Mesenchymal stem cell (in vitro differentiated cells and primary cell): Measurements from ENCODE around the gene HLA-DPA1.

Experiments
- DNase-seq: peaks from one replicate; pipeline ENCODE4 v3.0.0-alpha.2; 2013
- H2AFZ ChIP-seq: one replicate; pipeline ENCODE4 v1.6.1; 2013; ENCODE audit warnings: low read depth, mild to moderate bottlenecking, control low read depth, inconsistent platforms, low read length, moderate library complexity
- H2AK5ac ChIP-seq: 2 replicates; pipeline ENCODE4 v1.6.1; 2013; ENCODE audit warnings: low read length, moderate library complexity, mild to moderate bottlenecking, inconsistent platforms; ENCODE audit not compliant: severe bottlenecking
- H2BK120ac ChIP-seq: one replicate; pipeline ENCODE4 v1.6.1; 2013; ENCODE audit warnings: low read depth, mild to moderate bottlenecking, inconsistent platforms, low read length, moderate library complexity
- H2BK12ac ChIP-seq, 2 experiments: one replicate each; pipeline ENCODE4 v1.6.1; 2013; ENCODE audit warnings: inconsistent platforms in 2 of 2, low read length in 2 of 2, mild to moderate bottlenecking in 2 of 2, moderate library complexity in 2 of 2, control low read depth in 1 of 2
- H2BK15ac ChIP-seq: one replicate; pipeline ENCODE4 v1.6.1; 2013; ENCODE audit warnings: mild to moderate bottlenecking, low read depth, inconsistent platforms; ENCODE audit not compliant: poor library complexity, severe bottlenecking
- H2BK5ac ChIP-seq: 2 replicates; pipeline ENCODE4 v1.6.1; 2013; ENCODE audit warnings: low read depth, mild to moderate bottlenecking, low read length, control low read depth, inconsistent platforms; ENCODE audit not compliant: poor library complexity, severe bottlenecking
- H3K14ac ChIP-seq, 2 experiments: one replicate each; pipeline ENCODE4 v1.6.1; 2013; ENCODE audit warnings: inconsistent platforms in 2 of 2, low read length in 2 of 2, control low read depth in 1 of 2, mild to moderate bottlenecking in 1 of 2, moderate library complexity in 1 of 2
- H3K18ac ChIP-seq, 2 experiments: one replicate each; pipeline ENCODE4 v1.6.1; 2013; ENCODE audit warnings: inconsistent platforms in 2 of 2, low read length in 2 of 2, control low read depth in 1 of 2, low read depth in 1 of 2, mild to moderate bottlenecking in 1 of 2
- H3K23ac ChIP-seq, 2 experiments: one replicate each; pipeline ENCODE4 v1.6.1; 2013; ENCODE audit warnings: inconsistent platforms in 2 of 2, low read length in 2 of 2, mild to moderate bottlenecking in 2 of 2, moderate library complexity in 2 of 2, control low read depth in 1 of 2
- H3K27ac ChIP-seq: 2 replicates; pipeline ENCODE4 v1.5.1; 2013; ENCODE audit warnings: mild to moderate bottlenecking, moderate library complexity, low read length, control low read depth, inconsistent platforms; ENCODE audit not compliant: poor library complexity, severe bottlenecking
- H3K27me3 ChIP-seq, 2 experiments: 2 replicates each; pipeline versions ENCODE4 v1.6.1 to v1.7.0; 2013; ENCODE audit warnings: low read length in 2 of 2, mild to moderate bottlenecking in 2 of 2, moderate library complexity in 2 of 2, control low read depth in 1 of 2, inconsistent platforms in 1 of 2; ENCODE audit not compliant: control insufficient read depth in 1 of 2, insufficient read depth in 1 of 2
- H3K36me3 ChIP-seq, 2 experiments: 2 replicates each; pipeline versions ENCODE4 v1.6.1 to v1.7.0; 2013; ENCODE audit warnings: low read length in 2 of 2, control low read depth in 1 of 2, inconsistent platforms in 1 of 2, low read depth in 1 of 2, mild to moderate bottlenecking in 1 of 2; ENCODE audit not compliant: insufficient read depth in 2 of 2, control insufficient read depth in 1 of 2
- H3K4ac ChIP-seq, 2 experiments: one replicate each; pipeline ENCODE4 v1.6.1; 2013; ENCODE audit warnings: inconsistent platforms in 2 of 2, low read length in 2 of 2, mild to moderate bottlenecking in 2 of 2, moderate library complexity in 2 of 2, control low read depth in 1 of 2, low read depth in 1 of 2
- H3K4me1 ChIP-seq: 2 replicates; pipeline ENCODE4 v1.6.1; 2013; ENCODE audit warnings: low read depth, low read length, control low read depth; ENCODE audit not compliant: control insufficient read depth, insufficient read depth
- H3K4me2 ChIP-seq: 2 replicates; pipeline ENCODE4 v1.6.1; 2013; ENCODE audit warnings: low read length, mild to moderate bottlenecking, inconsistent platforms; ENCODE audit not compliant: poor library complexity, severe bottlenecking
- H3K4me3 ChIP-seq, 2 experiments: 2 replicates each; pipeline versions ENCODE4 v1.5.1 to v1.7.0; 2013; ENCODE audit warnings: low read length in 2 of 2, mild to moderate bottlenecking in 2 of 2, control low read depth in 1 of 2, low read depth in 1 of 2; ENCODE audit not compliant: insufficient read depth in 1 of 2
- H3K79me1 ChIP-seq: replicated peaks from 2 replicates; pipeline ENCODE4 v1.6.1; 2013; ENCODE audit warnings: mild to moderate bottlenecking, control low read depth, low read length, inconsistent platforms; ENCODE audit not compliant: poor library complexity, severe bottlenecking
- H3K9ac ChIP-seq: 2 replicates; pipeline ENCODE4 v1.7.0; 2013; ENCODE audit warnings: mild to moderate bottlenecking, low read length, moderate library complexity
- H3K9me3 ChIP-seq: 2 replicates; pipeline ENCODE4 v1.7.0; 2013; ENCODE audit warnings: mild to moderate bottlenecking, low read length; ENCODE audit not compliant: control insufficient read depth
- H4K8ac ChIP-seq: one replicate; pipeline ENCODE4 v1.6.1; 2013; ENCODE audit warnings: inconsistent platforms, mild to moderate bottlenecking, low read length, moderate library complexity
- H4K91ac ChIP-seq: one replicate; pipeline ENCODE4 v1.6.1; 2013; ENCODE audit warnings: mild to moderate bottlenecking, low read length, inconsistent platforms
- WGBS: methylation state at CpG from one replicate; pipeline ENCODE4 v1.1.7; 2013; ENCODE audit warnings: mixed read lengths; 5-methylcytosine and 5-hydroxymethylcytosine counted together

HLA-DPA1 gene

DNA sequence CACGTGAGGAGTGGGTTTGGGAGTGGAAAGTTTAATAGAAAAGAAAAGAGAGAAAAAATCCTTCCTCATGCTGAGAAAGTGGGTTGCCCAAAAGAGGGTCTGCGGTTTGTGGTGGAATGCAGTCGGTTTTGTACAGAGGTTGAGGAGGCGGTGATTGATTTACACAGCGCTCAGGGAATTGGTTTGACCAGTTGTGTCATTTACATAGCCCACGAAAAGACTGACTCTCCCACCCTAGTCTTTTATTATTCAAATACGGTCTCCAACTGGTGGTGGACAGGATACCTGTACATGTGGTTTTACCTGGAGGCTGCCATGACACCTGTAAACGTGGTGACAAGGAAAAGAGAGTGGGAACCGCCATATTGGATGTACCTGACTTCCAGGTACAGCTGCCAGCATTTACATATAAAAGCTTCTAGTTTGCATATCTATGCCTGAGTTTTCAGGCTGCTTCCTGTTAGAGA lies 44.4 kb upstream of the HLA-DPA1 start:
- Histone ChIP-seq H2BK5ac (no peak overlapping the region), H2BK120ac (no peak overlapping the region)
- no peak for DNase-seq

DNA sequence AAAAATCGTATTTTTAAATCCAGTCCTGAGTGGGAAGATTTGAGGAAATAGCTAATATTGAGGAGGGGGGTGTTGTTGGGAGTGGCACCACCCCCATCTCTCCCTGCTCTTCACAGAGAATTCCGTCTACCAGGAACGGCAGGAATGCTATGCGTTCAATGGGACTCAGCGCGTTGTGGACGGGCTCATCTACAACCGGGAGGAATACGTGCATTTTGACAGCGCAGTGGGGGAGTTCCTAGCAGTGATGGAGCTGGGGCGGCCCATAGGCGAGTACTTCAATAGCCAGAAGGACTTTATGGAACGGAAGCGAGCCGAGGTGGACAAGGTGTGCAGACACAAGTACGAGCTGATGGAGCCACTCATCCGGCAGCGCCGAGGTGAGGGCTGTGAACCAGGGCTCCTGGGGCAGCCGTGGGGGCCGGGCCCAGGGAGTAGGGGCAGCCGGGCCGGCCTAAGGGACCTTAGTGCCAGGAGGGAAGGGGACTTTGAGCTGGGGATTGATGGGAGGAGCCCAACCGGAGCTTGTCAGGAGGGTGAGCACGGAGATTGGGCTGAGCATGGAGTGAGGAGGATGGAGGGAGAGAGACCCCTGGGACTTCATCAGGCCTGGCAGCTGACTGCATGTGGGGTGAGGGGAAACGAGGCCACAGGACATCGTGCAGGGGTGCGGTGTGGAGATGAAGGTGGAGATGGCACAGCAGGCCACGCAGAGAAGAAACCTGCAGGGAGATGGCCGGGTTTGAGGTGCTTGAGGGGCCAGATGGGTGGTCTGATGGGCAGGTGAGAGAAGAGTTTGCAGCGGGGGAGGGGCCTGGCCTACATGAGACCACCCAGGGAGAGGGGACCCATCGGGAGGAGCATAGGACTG lies 43.6 kb upstream of the HLA-DPA1 start:
- Histone ChIP-seq H2BK15ac (no peak overlapping the region), H3K4me2 (no peak overlapping the region), H3K14ac (no peak overlapping the region), H2AFZ (no peak overlapping the region), H3K18ac (no peak overlapping the region), H3K4ac (no peak overlapping the region), H3K4me1 (peaks cover 4% of the 10 kb centered on the region), H3K27ac (no peak overlapping the region), H2BK5ac (no peak overlapping the region), H3K9ac (peak overlapping the region; percentile 11), H4K8ac (no peak overlapping the region), H2BK120ac (no peak overlapping the region), H3K36me3 (no peaks in the 10 kb centered on the region), H3K9me3 (no peaks in the 10 kb centered on the region), H3K23ac (no peak overlapping the region), H3K27me3 (peaks cover 72 to 84% of the 10 kb centered on the region in 2 experiments), H2BK12ac (no peak overlapping the region), H3K79me1 (no peaks in the 10 kb centered on the region), H4K91ac (no peak overlapping the region), H3K4me3 (peak overlapping the region in 1 of 2 experiments; percentile 33), H2AK5ac (no peak overlapping the region)
- 2% methylated on average over 32 of the region's 32 CpGs for WGBS
- peak; percentile 3 for DNase-seq

More for the DNA sequence above, 44.4 kb upstream of the HLA-DPA1 start:
- no peak overlapping the region for H2BK12ac ChIP-seq
- no peak overlapping the region for H2AFZ ChIP-seq
- no peak overlapping the region for H4K8ac ChIP-seq
- no peak overlapping the region for H3K4ac ChIP-seq
- H3K9ac ChIP-seq: no peak overlapping the region
- no peak overlapping the region for H3K18ac ChIP-seq
- H3K36me3 ChIP-seq: no peaks in the 10 kb centered on the region
- no peak overlapping the region for H2BK15ac ChIP-seq
- H4K91ac ChIP-seq: no peak overlapping the region
- peaks cover 68 to 80% of the 10 kb centered on the region in 2 experiments for H3K27me3 ChIP-seq
- H3K79me1 ChIP-seq: no peaks in the 10 kb centered on the region
- WGBS: 0% methylated on average over 4 of the region's 9 CpGs
- no peak overlapping the region for H3K4me3 ChIP-seq
- no peak overlapping the region for H3K23ac ChIP-seq
- no peak overlapping the region for H3K27ac ChIP-seq
- no peak overlapping the region for H3K14ac ChIP-seq
- no peak overlapping the region for H3K4me2 ChIP-seq
- H3K4me1 ChIP-seq: peaks cover 4% of the 10 kb centered on the region
- H2AK5ac ChIP-seq: no peak overlapping the region
- H3K9me3 ChIP-seq: no peaks in the 10 kb centered on the region

DNA sequence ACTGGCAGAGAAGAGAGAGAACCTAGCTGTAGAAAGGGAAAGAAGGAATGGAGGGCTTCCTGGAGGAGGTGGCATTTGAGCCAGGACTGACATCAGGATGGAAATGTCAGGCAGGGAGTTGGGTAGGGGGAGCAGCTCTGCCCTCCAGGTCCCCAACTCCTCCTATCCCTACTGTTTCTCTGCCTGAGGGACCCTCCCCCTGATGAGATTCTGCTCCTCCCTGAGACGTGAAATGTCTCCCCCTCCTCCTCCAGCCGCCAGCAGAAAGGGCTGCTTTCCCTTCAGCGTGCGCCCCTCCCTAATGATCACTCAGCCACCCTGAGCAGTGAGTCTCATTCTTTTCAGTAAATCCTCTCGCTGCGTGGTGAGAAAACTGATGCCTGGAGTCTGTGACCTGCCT lies 43.0 kb upstream of the HLA-DPA1 start:
- Histone ChIP-seq H3K79me1 (no peaks in the 10 kb centered on the region), H2AK5ac (no peak overlapping the region), H3K4me2 (no peak overlapping the region), H4K8ac (no peak overlapping the region), H2BK5ac (no peak overlapping the region), H3K4me3 (no peak overlapping the region), H2BK12ac (no peak overlapping the region), H3K14ac (no peak overlapping the region), H3K27me3 (peaks cover 72 to 85% of the 10 kb centered on the region in 2 experiments), H2BK120ac (no peak overlapping the region), H3K27ac (no peak overlapping the region), H3K36me3 (no peaks in the 10 kb centered on the region), H3K9ac (no peak overlapping the region), H3K4me1 (peaks cover 4% of the 10 kb centered on the region), H4K91ac (no peak overlapping the region), H3K23ac (no peak overlapping the region), H3K18ac (no peak overlapping the region), H2AFZ (no peak overlapping the region), H3K9me3 (no peaks in the 10 kb centered on the region), H3K4ac (no peak overlapping the region), H2BK15ac (no peak overlapping the region)
- 4% methylated on average over 6 of the region's 6 CpGs for WGBS
- DNase-seq: no peak

DNA sequence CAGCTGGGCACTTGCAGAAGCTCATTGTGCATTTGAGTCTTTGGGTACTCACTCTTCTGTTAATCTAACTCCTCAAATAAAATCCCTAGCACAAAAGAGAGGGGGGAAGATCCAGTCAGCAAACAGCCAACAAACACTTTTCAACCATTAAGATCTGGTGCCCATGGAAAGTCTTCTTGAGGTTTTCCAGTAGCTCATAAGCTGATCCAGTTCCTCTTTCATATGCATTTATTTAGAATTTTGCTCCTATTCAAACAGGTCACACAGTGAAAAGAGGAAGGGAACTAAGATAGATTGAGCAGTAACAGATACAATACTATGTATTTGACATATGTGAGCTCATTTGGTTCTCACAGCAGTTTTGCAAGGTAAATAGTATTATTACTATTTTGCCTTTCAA lies 41.0 kb upstream of the HLA-DPA1 start:
- H3K79me1 ChIP-seq: no peaks in the 10 kb centered on the region
- no peaks in the 10 kb centered on the region for H3K36me3 ChIP-seq
- H3K23ac ChIP-seq: no peak overlapping the region
- H4K91ac ChIP-seq: no peak overlapping the region
- no peaks in the 10 kb centered on the region for H3K9me3 ChIP-seq
- no peak overlapping the region for H3K14ac ChIP-seq
- H2AFZ ChIP-seq: no peak overlapping the region
- no peak overlapping the region for H2BK120ac ChIP-seq
- no peak overlapping the region for H2BK12ac ChIP-seq
- peaks cover 60 to 84% of the 10 kb centered on the region in 2 experiments for H3K27me3 ChIP-seq
- no peak overlapping the region for H3K27ac ChIP-seq
- H2BK5ac ChIP-seq: no peak overlapping the region
- no peak overlapping the region for H3K18ac ChIP-seq
- H2AK5ac ChIP-seq: no peak overlapping the region
- no peak overlapping the region for H3K4me2 ChIP-seq
- H3K4me1 ChIP-seq: peaks cover 4% of the 10 kb centered on the region
- no peak overlapping the region for H3K9ac ChIP-seq
- no peak overlapping the region for H3K4ac ChIP-seq
- no peak overlapping the region for H4K8ac ChIP-seq
- no peak overlapping the region for H2BK15ac ChIP-seq
- DNase-seq: no peak
- H3K4me3 ChIP-seq: no peak overlapping the region
